Astrocyte of the cerebellum (primary cell): ENCODE results near the gene CCT2.

Source experiments
- DNase-seq: peaks from one replicate; pipeline ENCODE4 v3.0.0-alpha.2; 2011; ENCODE audit warnings: low read depth
- H3K4me3 ChIP-seq: 2 replicates; pipeline ENCODE4 v1.5.1; 2011; ENCODE audit warnings: mild to moderate bottlenecking, low read depth, low read length, moderate library complexity
- CTCF ChIP-seq: IDR thresholded peaks from 2 replicates; pipeline ENCODE4 v1.5.1; 2012; ENCODE audit warnings: low read length, low read depth, moderate library complexity, mild to moderate bottlenecking; ENCODE audit errors: missing control alignments
- in situ Hi-C: cut with HindIII; loops from 2 replicates; pipeline ENCODE4 v1.10.0; 2017; ENCODE audit warnings: low sequenced_read_pairs

The CCT2 gene

DNA sequence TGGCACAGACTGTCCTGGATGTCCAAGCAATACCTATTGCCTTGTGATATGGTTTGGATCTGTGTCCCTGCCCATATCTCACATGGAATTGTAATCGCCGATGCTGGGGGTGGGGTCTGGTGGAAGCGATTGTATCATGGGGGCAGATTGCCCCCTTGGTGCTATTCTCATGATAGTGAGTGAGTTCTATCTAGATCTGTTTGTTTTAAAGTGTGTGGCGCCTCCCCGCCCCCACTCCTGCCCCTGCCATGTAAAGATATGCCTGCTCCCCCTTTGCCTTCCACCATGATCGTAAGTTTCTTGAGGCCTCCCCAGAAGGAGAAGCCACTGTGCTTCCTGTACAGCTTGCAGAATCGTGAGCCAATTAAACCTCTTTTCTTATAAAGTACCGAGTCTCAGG lies 42.2 kb downstream of the CCT2 start:
- no peak overlapping the region for H3K4me3 ChIP-seq
- in situ Hi-C loops = no loop called here
- no peak for TF ChIP-seq CTCF
- no peak for DNase-seq

- in situ Hi-C loops = no loop called here
Measured at GRCh38 chr12:69630191-69630590, 44.9 kb downstream of the CCT2 start.

DNA sequence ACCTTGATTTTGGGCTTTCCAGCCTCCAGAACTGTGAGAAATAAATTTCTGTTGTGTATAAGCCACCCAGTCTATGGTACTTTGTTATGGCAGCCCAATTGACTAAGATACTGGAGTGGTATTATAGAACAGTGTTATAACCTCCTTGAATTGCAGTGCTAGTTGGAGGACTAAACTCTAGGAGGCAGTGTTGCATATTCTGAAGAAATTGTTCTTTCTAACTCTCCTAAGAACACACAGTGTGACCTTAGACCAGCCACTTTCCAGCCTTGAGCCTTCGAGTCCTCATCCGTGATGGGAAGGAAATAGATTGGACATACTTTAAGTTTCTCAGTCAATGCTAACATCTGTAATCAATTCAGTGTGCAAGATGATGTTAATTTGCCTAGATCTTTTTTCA lies 47.8 kb downstream of the CCT2 start:
- peak; percentile 15 for TF ChIP-seq CTCF
- in situ Hi-C loops = no loop called here
- no peak for DNase-seq

More at GRCh38 chr12:69630191-69630590, 44.9 kb downstream of the CCT2 start:
- peak; percentile 38 for TF ChIP-seq CTCF
- H3K4me3 ChIP-seq = no peak overlapping the region
- DNase-seq = no peak

DNA sequence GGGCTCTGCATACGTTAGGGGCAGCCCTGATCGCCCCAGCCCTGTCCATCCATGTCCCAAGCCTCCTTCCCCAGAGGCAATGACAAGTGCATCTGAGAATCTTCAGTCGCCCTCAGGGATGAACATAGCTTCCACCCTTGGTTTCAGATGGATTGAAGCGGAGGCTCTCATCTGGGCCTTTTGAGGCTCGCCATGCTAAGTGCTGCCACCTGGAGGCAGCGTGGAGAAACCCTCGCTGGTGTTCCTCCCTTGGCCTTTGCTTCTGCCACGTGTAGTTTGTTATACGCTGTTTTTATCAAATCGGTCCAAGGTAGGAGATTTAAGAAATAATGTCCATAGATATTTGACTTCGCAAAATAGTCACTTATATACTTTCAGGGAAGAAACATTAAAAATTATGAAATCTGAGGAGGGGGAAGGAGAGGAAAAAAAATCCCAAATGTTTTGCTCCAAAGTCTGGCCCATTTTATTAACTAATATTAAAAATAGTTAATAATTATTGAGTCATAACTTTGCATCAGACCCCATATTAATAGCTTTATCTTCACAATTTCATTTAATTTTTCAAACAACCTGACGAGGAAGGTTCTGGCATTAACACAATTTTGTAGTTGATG lies 54.2 kb downstream of the CCT2 start:
- H3K4me3 ChIP-seq = no peak overlapping the region
- DNase-seq = peak; percentile 42
- in situ Hi-C loops = no loop called here
- TF ChIP-seq CTCF = peak; percentile 96

More for the DNA sequence above, 47.8 kb downstream of the CCT2 start:
- no peak overlapping the region for H3K4me3 ChIP-seq

DNA sequence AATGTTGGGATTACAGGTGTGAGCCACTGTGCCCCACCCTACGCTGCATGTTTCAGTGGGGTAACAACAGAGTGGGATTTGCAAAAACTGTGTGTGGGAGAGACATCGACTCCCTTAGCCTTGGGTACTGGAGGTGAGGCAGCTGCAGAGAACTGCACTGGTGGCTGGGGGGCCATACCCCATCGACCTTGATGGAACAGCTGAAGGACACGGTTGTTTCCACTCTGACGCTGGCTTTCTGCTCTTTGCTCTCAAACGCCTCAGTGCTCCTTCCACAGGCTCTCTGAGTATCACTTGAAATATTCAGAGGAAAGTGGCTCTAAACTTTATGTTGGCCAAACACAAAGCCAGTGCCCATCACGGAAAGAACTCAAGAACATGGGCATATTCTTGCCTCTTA lies 56.3 kb downstream of the CCT2 start:
- no peak for DNase-seq
- no peak overlapping the region for H3K4me3 ChIP-seq
- no peak for TF ChIP-seq CTCF
- in situ Hi-C loops = no loop called here

- TF ChIP-seq CTCF = no peak
- in situ Hi-C loops = no loop called here
- no peak for DNase-seq
- no peak overlapping the region for H3K4me3 ChIP-seq
Measured at GRCh38 chr12:69642531-69642930, 57.3 kb downstream of the CCT2 start.
